Ishikawa (cell line): Measurements from ENCODE around the gene PRDM16.

Source experiments
- EP300 ChIP-seq: IDR thresholded peaks from 2 replicates; pipeline ENCODE4 v1.6.1; 2012; ENCODE audit warnings: borderline replicate concordance
- NFIC ChIP-seq: IDR thresholded peaks from 2 replicates; pipeline ENCODE4 v1.6.1; 2012
- TAF1 ChIP-seq: IDR thresholded peaks from 2 replicates; pipeline ENCODE4 v1.6.1; 2012; ENCODE audit warnings: low read depth, mild to moderate bottlenecking
- TCF12 ChIP-seq: IDR thresholded peaks from 2 replicates; pipeline ENCODE4 v1.6.1; 2012; ENCODE audit warnings: low read depth
- TEAD4 ChIP-seq: IDR thresholded peaks from 2 replicates; pipeline ENCODE4 v1.6.1; 2012
- ZBTB7A ChIP-seq: IDR thresholded peaks from 2 replicates; pipeline ENCODE4 v1.6.1; 2012; ENCODE audit warnings: low read depth
- TF ChIP-seq, protein P1 (sequence below): IDR thresholded peaks from 2 replicates; pipeline ENCODE4 v1.6.1; 2012

- TF ChIP-seq TCF12 (no peak), TAF1 (no peak), EP300 (no peak), ZBTB7A (no peak), TEAD4 (no peak), NFIC (no peak)
- TF ChIP-seq, protein P1, sequence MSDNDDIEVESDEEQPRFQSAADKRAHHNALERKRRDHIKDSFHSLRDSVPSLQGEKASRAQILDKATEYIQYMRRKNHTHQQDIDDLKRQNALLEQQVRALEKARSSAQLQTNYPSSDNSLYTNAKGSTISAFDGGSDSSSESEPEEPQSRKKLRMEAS = no peak
Observed at GRCh38 chr1:3261007-3261968, 192.3 kb downstream of the PRDM16 start.
